Sigmoid colon (tissue), 4 donors: ENCODE results near the gene TM9SF2.

Experiments used
- EP300 ChIP-seq, 4 donors: sonication (generic); formaldehyde crosslinking; IDR thresholded peaks; one replicate each; pipeline ENCODE4 v1.6.1; 2017; ENCODE audit warnings: antibody characterized with exemption in 4 of 4
- POLR2A ChIP-seq, 2 donors: fragments of 450-650 bp; IDR thresholded peaks; one replicate each; pipeline ENCODE4 v1.6.1; 2016; ENCODE audit warnings: antibody characterized with exemption in 2 of 2, mild to moderate bottlenecking in 2 of 2, moderate library complexity in 2 of 2
- POLR2AphosphoS5 ChIP-seq, 4 donors: sonication (generic); formaldehyde crosslinking; IDR thresholded peaks; one replicate each; pipeline ENCODE4 v1.6.1; 2017; ENCODE audit warnings: antibody characterized with exemption in 4 of 4
- TF ChIP-seq, protein P1 (sequence below), 4 experiments: fragments of 450-650 bp in 3 of 4; fragments of 200-600 bp in 1 of 4; IDR thresholded peaks; one replicate each; pipeline ENCODE4 v1.5.1; 2016 to 2019; ENCODE audit warnings: antibody characterized with exemption in 4 of 4, mild to moderate bottlenecking in 3 of 4, moderate library complexity in 2 of 4

GRCh38 chr13:99506634-99507033, 5.4 kb downstream of the TM9SF2 start:
- TF ChIP-seq POLR2A (IDR thresholded peaks at IDR 0.05) (no peak), POLR2AphosphoS5 (IDR thresholded peaks at IDR 0.05) (no peak), EP300 (IDR thresholded peaks at IDR 0.05) (no peak)
- TF ChIP-seq, protein P1, sequence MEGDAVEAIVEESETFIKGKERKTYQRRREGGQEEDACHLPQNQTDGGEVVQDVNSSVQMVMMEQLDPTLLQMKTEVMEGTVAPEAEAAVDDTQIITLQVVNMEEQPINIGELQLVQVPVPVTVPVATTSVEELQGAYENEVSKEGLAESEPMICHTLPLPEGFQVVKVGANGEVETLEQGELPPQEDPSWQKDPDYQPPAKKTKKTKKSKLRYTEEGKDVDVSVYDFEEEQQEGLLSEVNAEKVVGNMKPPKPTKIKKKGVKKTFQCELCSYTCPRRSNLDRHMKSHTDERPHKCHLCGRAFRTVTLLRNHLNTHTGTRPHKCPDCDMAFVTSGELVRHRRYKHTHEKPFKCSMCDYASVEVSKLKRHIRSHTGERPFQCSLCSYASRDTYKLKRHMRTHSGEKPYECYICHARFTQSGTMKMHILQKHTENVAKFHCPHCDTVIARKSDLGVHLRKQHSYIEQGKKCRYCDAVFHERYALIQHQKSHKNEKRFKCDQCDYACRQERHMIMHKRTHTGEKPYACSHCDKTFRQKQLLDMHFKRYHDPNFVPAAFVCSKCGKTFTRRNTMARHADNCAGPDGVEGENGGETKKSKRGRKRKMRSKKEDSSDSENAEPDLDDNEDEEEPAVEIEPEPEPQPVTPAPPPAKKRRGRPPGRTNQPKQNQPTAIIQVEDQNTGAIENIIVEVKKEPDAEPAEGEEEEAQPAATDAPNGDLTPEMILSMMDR (IDR thresholded peaks at IDR 0.05), result no peak
